NAMALWA (cell line): ENCODE measurements around the gene KCTD1.

Experiments used
- DNase-seq: peaks from one replicate; pipeline ENCODE4 v3.0.0-alpha.2; 2015; ENCODE audit warnings: low spot score

The KCTD1 gene

GRCh38 chr18:26549263-26550094, 1.1 kb upstream of the KCTD1 start:
- no peak for DNase-seq

GRCh38 chr18:26547646-26548414, 523 bp downstream of the KCTD1 start:
- DNase-seq = no peak

- DNase-seq = no peak
Measured at GRCh38 chr18:26546875-26547645, 1.3 kb downstream of the KCTD1 start.

GRCh38 chr18:26546170-26546874, 2.0 kb downstream of the KCTD1 start:
- no peak for DNase-seq

- no peak for DNase-seq
Measured at GRCh38 chr18:26545335-26546123, 2.8 kb downstream of the KCTD1 start.

- no peak for DNase-seq
Measured at GRCh38 chr18:26544451-26544850, 3.9 kb downstream of the KCTD1 start.

- DNase-seq = no peak
Measured at GRCh38 chr18:26543373-26543772, 5.0 kb downstream of the KCTD1 start.

GRCh38 chr18:26540043-26540628, 8.2 kb downstream of the KCTD1 start:
- DNase-seq = no peak

GRCh38 chr18:26538524-26538923, 9.8 kb downstream of the KCTD1 start:
- no peak for DNase-seq

GRCh38 chr18:26536664-26537063, 11.7 kb downstream of the KCTD1 start:
- DNase-seq = no peak

- DNase-seq = no peak
Measured at GRCh38 chr18:26536032-26536431, 12.3 kb downstream of the KCTD1 start.

GRCh38 chr18:26535630-26536029, 12.7 kb downstream of the KCTD1 start:
- DNase-seq = no peak

GRCh38 chr18:26532367-26533340, 15.7 kb downstream of the KCTD1 start:
- no peak for DNase-seq

- no peak for DNase-seq
Measured at GRCh38 chr18:26531605-26532298, 16.6 kb downstream of the KCTD1 start.

- DNase-seq = no peak
Measured at GRCh38 chr18:26526966-26527234, 21.5 kb downstream of the KCTD1 start.

GRCh38 chr18:26526128-26526965, 22.0 kb downstream of the KCTD1 start:
- no peak for DNase-seq

- DNase-seq = no peak
Measured at GRCh38 chr18:26524504-26525351, 23.6 kb downstream of the KCTD1 start.
